ENCODE measurements around the gene SOCS1.

The SOCS1 gene

GRCh38 chr16:11242658-11243057, 13.3 kb downstream of the SOCS1 start:
- no peak for DNase-seq

- DNase-seq, result no peak
Observed at GRCh38 chr16:11241480-11242204, 14.4 kb downstream of the SOCS1 start.

- no peak for DNase-seq
Observed at GRCh38 chr16:11240636-11241473, 15.1 kb downstream of the SOCS1 start.

DNA sequence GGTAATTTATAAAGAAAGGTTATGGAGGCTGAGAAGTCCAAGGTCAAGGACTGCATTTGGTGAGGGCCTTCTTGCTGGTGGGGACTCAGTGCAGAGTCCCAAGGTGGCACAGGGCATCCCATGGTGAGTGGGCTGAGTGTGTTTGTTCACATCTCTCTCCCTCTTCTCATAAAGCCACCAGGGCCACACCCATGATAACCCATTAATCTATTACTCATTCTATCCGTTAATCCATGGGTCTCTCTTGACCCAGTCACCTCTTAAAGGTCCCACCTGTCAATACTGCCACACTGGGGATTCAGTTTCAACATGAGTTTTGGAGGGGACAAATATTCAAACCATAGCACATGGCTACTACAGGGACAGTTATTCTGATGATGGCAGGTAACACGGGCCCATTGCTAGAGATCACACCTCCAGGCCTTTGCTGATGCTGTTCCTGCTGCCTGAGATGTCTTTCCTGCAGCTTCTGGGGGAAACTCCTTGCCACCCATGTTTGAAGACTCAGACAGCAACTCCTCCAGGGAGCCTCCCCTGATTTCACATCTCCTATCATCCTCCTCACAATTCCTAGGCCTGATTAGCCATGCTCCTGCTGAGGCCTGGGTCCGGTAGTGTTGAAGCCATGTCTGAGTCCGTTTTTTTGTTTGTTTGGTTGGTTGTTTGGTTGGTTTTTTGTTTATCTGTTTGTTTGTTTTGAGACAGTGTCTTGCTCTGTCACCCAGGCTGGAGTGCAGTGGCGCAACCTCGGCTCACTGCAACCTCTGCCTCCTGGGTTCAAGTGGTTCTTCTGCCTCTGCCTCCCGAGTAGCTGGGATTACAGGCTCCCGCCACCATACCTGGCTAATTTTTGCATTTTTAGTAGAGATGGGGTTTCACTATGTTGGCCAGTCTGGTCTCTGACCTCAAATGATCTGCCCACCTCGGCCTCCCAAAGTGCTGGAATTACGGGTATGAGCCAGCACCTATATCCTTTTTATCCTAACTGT, 16.1 kb downstream of the SOCS1 start:
- DNase-seq, result no peak

- no peak for DNase-seq
Observed at GRCh38 chr16:11238272-11239202, 17.5 kb downstream of the SOCS1 start.

- DNase-seq, result no peak
Observed at GRCh38 chr16:11236461-11237254, 19.3 kb downstream of the SOCS1 start.

DNA sequence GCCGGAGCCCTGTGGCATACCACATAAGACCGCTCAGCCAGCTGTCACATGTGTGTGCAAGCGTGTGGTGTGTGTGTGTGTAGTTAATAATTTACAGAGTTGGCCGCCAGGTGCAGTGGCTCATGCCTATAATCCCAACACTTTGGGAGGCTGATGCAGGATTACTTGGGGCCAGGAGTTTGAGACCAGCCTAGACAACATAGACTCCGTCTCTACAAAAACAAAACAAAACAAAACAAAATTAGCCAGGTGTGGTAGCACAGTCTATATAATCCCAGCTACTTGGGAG, 20.4 kb downstream of the SOCS1 start:
- no peak for DNase-seq

- no peak for DNase-seq
Observed at GRCh38 chr16:11234884-11235702, 20.9 kb downstream of the SOCS1 start.

- no peak for DNase-seq
Observed at GRCh38 chr16:11233727-11234376, 22.2 kb downstream of the SOCS1 start.

DNA sequence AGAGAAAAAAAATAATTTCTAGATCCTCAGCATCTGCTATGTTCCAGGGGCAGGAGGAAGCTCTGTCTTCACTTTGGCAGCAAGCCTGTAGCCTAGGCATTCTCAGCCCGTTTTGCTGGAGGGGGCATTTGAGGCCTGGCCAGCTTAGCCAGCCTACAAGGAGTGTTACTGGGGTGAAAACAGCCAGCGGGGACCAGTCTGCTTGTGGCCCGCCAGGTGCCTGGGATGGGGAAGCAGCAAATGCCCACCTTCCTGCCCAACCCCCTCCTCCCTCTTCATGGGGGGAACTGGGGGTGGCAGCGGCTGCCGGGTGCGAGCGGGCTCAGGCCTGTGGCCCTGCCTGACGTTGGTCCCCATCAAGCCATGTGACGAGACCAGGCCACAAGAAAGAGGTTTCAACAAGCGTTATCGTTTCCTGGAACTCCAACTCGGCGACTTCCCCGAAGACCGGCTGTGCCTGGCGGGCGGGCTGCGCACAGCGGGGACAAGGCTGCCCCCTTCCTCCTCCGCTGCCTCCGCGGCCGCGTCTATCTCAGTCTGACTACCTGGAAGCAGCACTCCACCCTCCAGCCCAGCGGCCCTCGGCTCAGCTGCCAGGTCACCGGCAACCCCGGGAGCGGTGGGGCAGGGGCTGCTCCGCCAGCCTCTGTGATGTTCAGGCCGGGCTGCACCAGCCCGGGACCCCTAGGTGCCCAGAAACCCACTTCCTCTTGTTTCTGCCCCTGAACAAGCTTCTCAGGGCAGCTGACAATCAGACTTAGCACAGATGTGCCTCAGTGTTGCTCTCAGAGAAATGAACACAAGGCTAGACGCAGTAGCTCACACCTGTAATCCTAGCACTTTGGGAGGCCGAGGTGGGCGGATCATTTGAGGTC, 22.9 kb downstream of the SOCS1 start:
- no peak for DNase-seq

DNA sequence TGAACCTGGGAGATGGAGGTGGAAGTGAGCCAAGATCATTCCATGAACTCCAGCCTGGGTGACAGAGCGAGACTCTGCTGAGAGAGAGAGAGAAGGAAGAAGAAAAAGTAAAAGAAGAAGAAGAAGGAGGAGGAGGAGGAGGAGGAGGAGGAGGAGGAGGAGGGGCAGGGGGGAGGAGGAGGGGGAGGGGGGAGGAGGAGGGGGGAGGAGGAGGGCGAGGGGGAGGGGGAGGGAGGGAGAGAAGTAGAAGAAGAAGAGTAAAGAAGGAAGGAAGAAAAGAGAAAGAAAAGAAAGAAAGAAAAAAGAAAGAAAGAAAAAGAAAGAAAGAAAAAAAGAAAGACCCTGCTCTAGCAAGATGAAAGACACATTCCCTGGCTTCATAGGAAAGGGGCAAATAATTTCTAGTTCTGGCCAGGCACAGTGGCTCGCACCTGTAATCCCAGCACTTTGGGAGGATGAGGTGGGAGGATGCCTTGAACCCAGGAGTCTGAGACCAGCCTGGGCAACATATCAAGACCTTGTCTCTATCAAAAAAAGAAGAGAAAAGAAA, 23.6 kb downstream of the SOCS1 start:
- DNase-seq, result no peak

DNA sequence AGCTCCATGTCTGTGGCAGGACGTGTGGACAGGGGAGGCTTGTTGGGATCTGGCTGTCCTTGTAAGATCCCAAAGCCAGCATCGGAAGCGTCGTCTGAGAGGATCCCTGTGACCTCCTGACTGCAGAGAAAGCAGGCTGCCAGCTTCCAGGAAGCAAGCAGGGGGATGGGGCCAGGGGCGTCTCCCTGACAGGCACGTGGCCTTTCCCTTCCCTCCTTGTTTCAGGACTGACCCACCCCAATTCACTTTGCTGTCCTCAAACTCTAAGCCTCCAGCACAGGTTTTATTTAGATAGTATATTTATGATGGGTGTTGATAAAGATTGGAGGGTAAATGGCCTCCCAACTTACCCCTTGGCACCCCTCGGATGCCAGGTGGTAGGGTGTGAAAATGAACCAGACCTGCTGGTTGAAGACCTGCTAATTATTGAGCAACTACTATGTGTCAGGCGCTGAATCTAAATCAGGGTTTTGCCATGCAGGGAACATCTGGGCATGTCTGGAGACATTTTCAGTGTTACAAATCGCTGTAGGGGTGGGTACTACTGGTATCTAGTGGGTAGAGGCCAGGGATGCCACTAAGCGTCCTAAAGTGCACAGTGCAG, 24.5 kb downstream of the SOCS1 start:
- no peak for DNase-seq

DNA sequence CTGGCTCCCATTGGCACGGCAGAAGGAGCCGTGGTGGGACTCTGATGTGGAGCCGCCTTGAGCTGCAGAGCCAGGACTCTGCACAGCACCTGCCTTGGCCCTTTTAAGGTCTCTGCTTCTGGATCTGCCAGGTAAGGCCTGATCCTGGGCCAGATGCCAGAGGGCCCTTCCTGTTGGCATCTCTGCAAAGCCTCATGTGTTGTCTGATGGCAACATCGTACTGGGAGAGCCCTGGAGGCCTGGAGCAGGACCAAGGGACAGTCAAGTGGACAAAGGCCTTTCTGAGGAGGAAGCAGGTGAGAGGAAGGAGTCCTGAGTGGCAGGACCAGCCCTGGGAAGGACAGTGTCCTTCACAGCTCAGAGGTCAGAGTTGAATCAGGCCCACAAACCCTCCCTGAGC, 26.1 kb downstream of the SOCS1 start:
- no peak for DNase-seq

DNA sequence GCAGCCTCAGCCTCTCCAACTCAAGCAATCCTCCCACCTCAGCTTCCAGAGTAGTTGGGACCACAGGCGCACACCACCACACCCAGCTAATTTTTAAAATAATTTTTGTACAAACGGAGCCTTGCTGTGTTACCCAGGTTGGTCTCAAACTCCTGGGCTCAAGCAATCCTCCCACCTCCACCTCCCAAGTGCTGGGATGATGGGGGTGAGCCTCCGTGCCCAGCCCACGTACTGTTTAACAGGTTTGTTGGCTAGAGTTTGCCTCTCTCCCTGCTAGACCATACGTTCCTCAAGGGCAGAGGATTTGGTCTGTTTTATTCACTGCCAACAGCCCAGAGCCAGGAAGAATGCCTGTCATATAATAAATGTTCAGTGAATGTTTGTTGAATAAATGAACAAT, 26.6 kb downstream of the SOCS1 start:
- no peak for DNase-seq

DNA sequence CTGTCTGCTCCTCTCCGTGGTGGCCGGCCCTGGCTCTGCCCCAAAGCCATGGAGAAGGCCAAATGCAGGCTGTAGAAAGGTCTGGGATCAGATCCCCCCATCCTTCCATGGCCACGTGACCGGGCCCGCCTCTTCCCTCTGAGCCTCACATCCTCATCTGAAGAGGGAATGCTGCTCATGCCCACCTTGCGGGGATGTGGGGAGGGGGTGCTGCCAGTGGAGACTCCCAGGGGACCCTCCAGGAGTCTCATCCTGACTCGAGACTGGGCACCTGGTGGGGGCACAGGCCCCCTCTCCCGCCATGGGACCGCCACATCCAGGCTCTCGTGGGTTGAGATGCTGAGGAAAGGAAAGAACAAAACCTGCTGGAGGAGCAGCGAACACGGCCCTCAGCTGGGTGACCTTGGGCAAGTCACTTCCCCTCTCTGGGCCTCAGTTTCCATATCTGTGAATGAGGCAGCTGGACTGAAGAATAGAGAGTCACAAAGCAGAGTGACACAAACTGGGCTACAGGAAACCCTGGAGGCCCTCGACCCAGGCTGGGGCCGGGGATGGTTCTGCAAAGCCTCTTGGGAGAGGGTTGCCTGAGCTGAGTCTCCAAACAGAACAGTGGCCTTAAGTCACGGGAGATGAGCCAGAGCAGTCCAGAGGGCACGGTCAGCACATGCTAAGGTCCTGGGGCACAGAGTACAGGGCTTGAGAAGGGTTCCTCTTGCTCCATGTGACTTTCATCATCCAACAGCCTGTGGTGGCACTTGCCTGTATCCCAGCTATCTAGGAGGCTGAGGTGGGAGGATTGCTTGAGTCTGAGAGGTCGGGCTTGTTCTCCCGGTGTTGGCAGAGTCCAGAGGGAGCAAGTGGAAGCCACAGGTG, 30.1 kb downstream of the SOCS1 start:
- DNase-seq, result no peak

GRCh38 chr16:11224894-11225676, 30.9 kb downstream of the SOCS1 start:
- DNase-seq, result no peak
